ENCODE measurements around the gene CNTN1. TPM values are rescaled to one million over a fixed set of nuclear protein-coding genes. Genes with fewer than 3 reads are reported as not detected.

CNTN1 gene
- total and polyA plus RNA-seq, 9 of the 15 experiments (the other 6 are each of a cell fraction or from before 2014, with no cell fraction given), result 0.16 TPM; not detected in 8

DNA sequence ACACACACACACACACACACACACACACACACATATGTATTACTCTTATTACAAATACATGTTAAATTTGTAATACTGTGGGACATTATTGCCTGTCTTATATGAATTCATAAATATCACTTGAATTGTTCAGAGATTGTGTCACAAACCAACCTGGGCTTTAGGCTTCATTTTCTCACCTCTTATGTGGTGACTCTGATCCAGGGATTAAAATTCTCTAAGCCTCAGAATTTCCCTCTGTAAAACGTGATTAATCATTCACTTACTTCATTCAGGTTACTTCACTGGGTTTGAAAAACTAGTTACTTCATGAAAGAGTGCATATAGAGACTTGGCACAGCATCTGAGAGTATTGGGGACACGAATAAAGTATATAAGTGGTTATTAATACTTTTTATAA is 255.6 kb downstream of the CNTN1 start:
- CTCF ChIA-PET (ENCODE audit: low intra/inter-chr PET ratio), result no interaction called here
- no peak for DNase-seq (ENCODE audit: extremely low read depth in 1 of 4, low spot score in 3 of 4)
- Histone ChIP-seq H3K79me2 (ENCODE audit: control insufficient read depth, insufficient read depth, low read length) (no peaks in the 10 kb centered on the region), H3K4me1 (replicated peaks in 1 of 2; ENCODE audit: control insufficient read depth in 2 of 2, insufficient read depth in 2 of 2, low read length in 2 of 2) (no peaks in the 10 kb centered on the region), H3K9ac (ENCODE audit: insufficient read depth in 1 of 2, low read depth in 2 of 2, low read length in 2 of 2) (no peak overlapping the region), H3K9me3 (replicated peaks; ENCODE audit: control insufficient read depth, insufficient read depth, low read depth, low read length) (no peaks in the 10 kb centered on the region), H3K27me3 (ENCODE audit: control insufficient read depth in 2 of 2, insufficient read depth in 2 of 2, low read length in 2 of 2) (no peaks in the 10 kb centered on the region), H3K36me3 (ENCODE audit: control insufficient read depth, insufficient read depth, low read length) (no peaks in the 10 kb centered on the region), H3K27ac (ENCODE audit: extremely low read depth, low read depth, low read length) (no peak overlapping the region), H4K20me1 (replicated peaks; ENCODE audit: control insufficient read depth, insufficient read depth, low read length) (no peaks in the 10 kb centered on the region), H3K9me1 (ENCODE audit: control insufficient read depth, insufficient read depth, low read length) (no peaks in the 10 kb centered on the region), H3K4me2 (ENCODE audit: insufficient read depth, low read length) (no peak overlapping the region), H2AFZ (ENCODE audit: low read depth, low read length) (no peak overlapping the region), H3K4me3 (no peak overlapping the region)
- FAIRE-seq, result no peak
- no TSS peak for BruUV-seq (replicated peaks)
- POLR2A ChIA-PET, result no interaction called here
- no peak for ATAC-seq
- in situ Hi-C loops (cut with MboI) (loop anchor here (10.0 kb wide), 1 partner anchor 1627 kb away; no protein-coding TSS in a partner anchor), intact Hi-C loops (cut with micrococcal nuclease) (loop anchor here (1.0 to 10.0 kb wide), 3 partner anchors 1077 to 1517 kb away; no protein-coding TSS in a partner anchor)
- TF ChIP-seq CBFB (CRISPR knock-in tag; IDR thresholded peaks at IDR 0.05) (no peak), FOSL1 (tag; conservative IDR thresholded peaks at IDR 0.05) (no peak), SAFB2 (IDR thresholded peaks at IDR 0.05; ENCODE audit: borderline replicate concordance, low read depth, low read length, severe bottlenecking) (no peak), BRD4 (IDR thresholded peaks at IDR 0.05) (no peak), ZNF239 (CRISPR knock-in tag; IDR thresholded peaks at IDR 0.05) (no peak), RCOR1 (IDR thresholded peaks at IDR 0.05; ENCODE audit: borderline replicate concordance in 1 of 2, low read depth in 2 of 2, low read length in 2 of 2) (no peak), XRCC4 (IDR thresholded peaks at IDR 0.05; ENCODE audit: extremely low read depth, insufficient read depth, insufficient read length) (no peak), ETV6 (IDR thresholded peaks at IDR 0.05; ENCODE audit: borderline replicate concordance in 1 of 2, low read depth in 2 of 2, low read length in 1 of 2) (no peak), ETV6 (CRISPR knock-in tag; IDR thresholded peaks at IDR 0.05; ENCODE audit: borderline replicate concordance) (no peak), COPS2 (conservative IDR thresholded peaks at IDR 0.05) (no peak), ZNF224 (CRISPR knock-in tag; IDR thresholded peaks at IDR 0.05) (no peak), DMBX1 (CRISPR knock-in tag; IDR thresholded peaks at IDR 0.05; ENCODE audit: borderline replicate concordance) (no peak), NCOR1 (IDR thresholded peaks at IDR 0.05) (no peak), CEBPG (CRISPR knock-in tag; IDR thresholded peaks at IDR 0.05) (no peak), CEBPG (tag; conservative IDR thresholded peaks at IDR 0.05 in 1 of 2, IDR thresholded peaks at IDR 0.05 in 1 of 2) (no peak)
- TF ChIP-seq, protein P1, sequence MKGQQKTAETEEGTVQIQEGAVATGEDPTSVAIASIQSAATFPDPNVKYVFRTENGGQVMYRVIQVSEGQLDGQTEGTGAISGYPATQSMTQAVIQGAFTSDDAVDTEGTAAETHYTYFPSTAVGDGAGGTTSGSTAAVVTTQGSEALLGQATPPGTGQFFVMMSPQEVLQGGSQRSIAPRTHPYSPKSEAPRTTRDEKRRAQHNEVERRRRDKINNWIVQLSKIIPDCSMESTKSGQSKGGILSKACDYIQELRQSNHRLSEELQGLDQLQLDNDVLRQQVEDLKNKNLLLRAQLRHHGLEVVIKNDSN (CRISPR knock-in tag; IDR thresholded peaks at IDR 0.05), result no peak
- 0% methylated on average over 2 of the region's 2 CpGs for WGBS (ENCODE audit: insufficient coverage, low coverage, missing lambda C conversion rate)
